ENCODE measurements around the gene PDCD1LG2. TPM values are rescaled to one million over a fixed set of nuclear protein-coding genes. Genes with fewer than 3 reads are reported as not detected.
A peak's percentile ranks its signal among the peaks of the same experiment; 100 is the strongest.

The PDCD1LG2 gene
- total RNA-seq, 1 donor = 10.9 TPM

DNA sequence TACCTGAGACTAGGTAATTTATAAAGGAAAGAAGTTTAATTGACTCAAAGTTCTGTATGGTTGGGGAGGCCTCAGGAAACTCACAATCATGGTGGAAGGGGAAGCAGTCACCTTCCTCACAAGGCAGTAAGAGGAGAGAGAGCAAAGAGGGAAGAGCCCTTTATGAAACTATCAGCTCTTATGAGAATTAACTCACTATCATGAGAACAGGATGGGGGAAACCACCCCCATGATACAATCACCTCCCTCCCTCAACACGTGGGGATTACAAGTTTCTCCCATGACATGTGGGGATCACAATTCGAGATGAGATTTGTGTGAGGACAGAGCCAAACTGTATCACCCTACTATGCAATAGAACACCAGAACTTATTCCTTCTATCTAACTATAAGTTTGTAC, 32.1 kb upstream of the PDCD1LG2 start:
- H3K4me3 ChIP-seq (ENCODE audit: low read depth, low read length) = no peak overlapping the region
- TF ChIP-seq, protein P1, sequence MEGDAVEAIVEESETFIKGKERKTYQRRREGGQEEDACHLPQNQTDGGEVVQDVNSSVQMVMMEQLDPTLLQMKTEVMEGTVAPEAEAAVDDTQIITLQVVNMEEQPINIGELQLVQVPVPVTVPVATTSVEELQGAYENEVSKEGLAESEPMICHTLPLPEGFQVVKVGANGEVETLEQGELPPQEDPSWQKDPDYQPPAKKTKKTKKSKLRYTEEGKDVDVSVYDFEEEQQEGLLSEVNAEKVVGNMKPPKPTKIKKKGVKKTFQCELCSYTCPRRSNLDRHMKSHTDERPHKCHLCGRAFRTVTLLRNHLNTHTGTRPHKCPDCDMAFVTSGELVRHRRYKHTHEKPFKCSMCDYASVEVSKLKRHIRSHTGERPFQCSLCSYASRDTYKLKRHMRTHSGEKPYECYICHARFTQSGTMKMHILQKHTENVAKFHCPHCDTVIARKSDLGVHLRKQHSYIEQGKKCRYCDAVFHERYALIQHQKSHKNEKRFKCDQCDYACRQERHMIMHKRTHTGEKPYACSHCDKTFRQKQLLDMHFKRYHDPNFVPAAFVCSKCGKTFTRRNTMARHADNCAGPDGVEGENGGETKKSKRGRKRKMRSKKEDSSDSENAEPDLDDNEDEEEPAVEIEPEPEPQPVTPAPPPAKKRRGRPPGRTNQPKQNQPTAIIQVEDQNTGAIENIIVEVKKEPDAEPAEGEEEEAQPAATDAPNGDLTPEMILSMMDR (IDR thresholded peaks at IDR 0.05; ENCODE audit: insufficient read depth, low read length) = no peak
- DNase-seq (ENCODE audit: low read depth) = no peak

DNA sequence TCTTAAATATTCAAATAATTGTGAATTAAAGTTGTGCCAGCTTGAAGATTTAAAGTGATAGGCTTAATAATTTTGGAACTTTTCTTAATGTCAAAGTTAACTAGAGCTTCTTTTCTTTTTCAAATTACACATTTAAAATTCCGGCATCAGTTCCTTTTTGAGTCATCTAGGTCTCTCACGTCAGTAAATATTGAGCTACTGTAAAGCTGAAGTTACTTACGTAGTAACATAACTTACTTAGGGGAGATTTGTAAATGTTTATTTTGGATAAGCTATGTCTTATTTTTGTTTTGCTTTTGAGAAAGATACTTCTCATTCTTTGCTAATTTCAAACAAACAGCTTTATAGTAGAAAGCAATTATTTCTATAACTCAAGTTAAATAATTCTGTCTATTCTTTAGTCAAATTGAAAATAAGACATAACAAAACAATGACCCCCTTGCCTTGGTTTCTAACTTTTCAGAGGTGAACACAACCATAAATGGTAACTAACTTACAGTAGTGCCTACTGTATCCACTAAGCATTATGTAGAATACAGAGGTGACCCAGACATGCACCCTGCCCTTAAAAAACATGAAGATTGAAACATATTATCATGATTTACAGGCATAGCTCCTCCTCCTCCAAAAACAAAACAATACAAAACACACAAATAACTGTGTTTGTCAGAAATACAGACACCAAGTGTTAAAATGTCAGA, 30.2 kb upstream of the PDCD1LG2 start:
- no peak overlapping the region for H3K4me3 ChIP-seq (ENCODE audit: low read depth, low read length)
- TF ChIP-seq, protein P1 (IDR thresholded peaks at IDR 0.05; ENCODE audit: insufficient read depth, low read length) = no peak
- no peak for DNase-seq (ENCODE audit: low read depth)

DNA sequence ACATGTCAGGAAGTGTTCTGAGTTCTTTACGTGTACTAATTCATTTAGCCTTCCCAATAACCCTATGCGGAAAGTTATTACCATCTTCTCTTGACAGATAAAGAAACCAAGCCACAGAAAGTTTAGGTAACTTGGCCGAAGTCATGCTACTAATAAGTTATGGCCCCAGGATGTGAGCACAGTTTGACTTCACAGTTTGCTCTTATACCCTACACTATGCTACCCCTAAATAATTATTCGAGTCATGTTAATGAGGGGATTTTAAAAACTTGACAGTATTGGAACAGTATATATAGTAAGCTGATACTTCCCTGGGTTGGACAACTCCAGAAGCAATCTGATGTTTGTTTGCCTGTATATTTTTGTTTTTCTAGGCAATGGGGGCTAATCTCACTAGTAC, 29.4 kb upstream of the PDCD1LG2 start:
- no peak for DNase-seq (ENCODE audit: low read depth)
- TF ChIP-seq, protein P1 (IDR thresholded peaks at IDR 0.05; ENCODE audit: insufficient read depth, low read length) = no peak
- H3K4me3 ChIP-seq (ENCODE audit: low read depth, low read length) = no peak overlapping the region

DNA sequence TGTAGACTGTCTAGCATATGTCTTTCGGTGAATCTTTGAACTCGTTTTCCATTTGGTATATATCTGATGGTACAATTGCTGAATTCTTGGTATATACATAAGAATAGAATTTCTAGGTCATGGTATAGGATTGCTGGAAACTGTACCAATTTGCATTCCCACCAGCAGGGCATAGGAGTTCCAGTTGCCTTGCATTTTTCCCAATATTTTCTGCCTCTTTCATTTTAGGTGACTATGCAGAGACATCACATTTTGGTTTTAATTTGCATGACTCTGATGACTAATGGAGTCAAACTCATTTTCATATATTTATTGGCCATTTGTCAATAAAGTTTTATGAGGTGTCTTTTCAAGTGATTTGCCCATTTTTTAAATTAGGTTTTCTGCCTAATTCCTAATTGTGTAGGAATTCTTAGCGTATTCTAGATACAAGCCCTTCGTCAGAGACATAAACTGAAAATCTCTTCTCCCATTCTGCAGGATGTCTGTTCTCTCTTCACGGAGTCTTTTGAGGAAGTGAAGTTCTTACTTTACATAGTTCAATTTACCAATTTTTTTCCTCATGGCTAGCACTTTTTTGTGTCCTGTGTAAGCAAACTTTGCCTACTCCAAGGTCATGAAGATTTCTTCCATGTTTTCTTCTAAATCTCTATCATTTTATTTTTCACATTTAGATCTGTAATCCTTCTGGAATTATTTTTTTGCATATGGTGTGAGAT, 28.9 kb upstream of the PDCD1LG2 start:
- no peak overlapping the region for H3K4me3 ChIP-seq (ENCODE audit: low read depth, low read length)
- TF ChIP-seq, protein P1 (IDR thresholded peaks at IDR 0.05; ENCODE audit: insufficient read depth, low read length) = peak; percentile 20
- no peak for DNase-seq (ENCODE audit: low read depth)

DNA sequence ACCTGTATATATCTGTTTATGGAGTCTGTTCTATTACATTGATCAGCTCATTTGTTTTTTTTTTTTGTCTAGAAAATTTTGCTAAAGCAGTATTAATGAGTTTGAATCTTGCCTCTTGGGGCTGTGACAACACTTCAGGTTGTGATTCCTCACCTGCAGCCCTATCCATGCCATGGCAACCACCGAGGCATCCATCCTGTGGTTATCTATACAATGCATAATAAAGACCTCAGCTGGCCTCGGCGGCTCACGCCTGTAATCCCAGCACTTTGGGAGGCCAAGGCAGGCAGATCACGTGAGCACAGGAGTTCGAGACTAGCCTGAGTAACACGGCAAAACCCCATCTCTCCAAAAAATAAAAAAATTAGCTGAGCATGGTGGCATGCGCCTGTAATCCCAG, 28.1 kb upstream of the PDCD1LG2 start:
- TF ChIP-seq, protein P1 (IDR thresholded peaks at IDR 0.05; ENCODE audit: insufficient read depth, low read length) = no peak
- no peak overlapping the region for H3K4me3 ChIP-seq (ENCODE audit: low read depth, low read length)
- DNase-seq (ENCODE audit: low read depth) = no peak

DNA sequence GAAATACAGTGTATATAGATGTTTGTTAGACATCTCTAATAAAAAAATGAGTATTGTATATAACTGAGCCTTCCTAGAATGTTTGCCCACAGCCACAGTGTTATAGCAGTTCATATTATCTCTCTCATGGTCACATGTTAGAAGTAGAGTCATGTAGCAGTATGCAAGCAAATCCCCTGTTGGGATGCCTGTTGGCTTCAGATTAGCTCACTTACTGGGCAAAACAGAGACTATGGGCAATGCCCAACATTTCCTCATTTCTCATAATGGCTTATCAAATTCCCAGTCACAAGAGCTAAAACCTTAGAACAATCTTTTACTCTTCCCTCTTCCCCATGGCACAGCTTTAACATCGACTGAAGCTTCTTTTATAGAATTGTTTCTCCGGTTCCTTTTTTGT, 27.0 kb upstream of the PDCD1LG2 start:
- TF ChIP-seq, protein P1 (IDR thresholded peaks at IDR 0.05; ENCODE audit: insufficient read depth, low read length) = no peak
- no peak for DNase-seq (ENCODE audit: low read depth)

More for the DNA sequence above, 27.0 kb upstream of the PDCD1LG2 start:
- H3K4me3 ChIP-seq (ENCODE audit: low read depth, low read length) = no peak overlapping the region
